Fibroblast of skin of scalp (primary cell): ENCODE results near the gene GBE1.
A peak's percentile ranks its signal among the peaks of the same experiment; 100 is the strongest.

Source experiments
- DNase-seq: peaks from one replicate; pipeline ENCODE4 v3.0.0-alpha.2; 2013

GBE1 gene

DNA sequence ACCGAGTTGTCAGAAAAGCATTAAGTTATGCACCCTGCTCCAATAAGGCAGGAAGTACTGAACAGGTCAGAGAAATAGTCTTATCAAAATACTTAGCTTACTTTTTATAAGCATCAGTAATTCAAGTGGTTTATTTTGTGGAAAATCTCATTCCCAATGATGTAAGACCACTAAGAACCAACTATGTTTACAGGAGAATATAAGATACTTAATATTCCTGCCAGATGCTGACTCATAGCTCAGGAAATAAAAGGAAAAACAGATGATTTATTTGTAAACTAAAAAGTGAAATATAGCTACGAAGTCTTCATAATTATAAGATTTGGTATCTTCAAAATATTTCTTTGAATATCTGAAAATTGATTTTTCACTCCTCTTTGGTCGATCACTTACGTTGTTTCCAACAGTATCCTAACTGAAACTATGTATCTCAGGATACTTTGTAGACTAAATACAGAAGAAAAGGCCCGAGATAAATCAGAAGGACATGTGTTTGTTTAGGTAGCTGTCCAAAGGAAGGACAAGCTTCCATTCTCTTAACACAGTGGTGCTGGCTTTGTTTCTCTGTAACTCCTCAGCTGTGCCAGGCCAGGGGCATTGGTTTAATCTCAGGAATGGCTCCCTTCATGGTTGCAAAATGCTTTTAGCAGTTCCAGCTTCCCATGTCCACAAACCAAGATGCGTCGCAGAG lies 295.8 kb downstream of the GBE1 start:
- DNase-seq, result no peak

DNA sequence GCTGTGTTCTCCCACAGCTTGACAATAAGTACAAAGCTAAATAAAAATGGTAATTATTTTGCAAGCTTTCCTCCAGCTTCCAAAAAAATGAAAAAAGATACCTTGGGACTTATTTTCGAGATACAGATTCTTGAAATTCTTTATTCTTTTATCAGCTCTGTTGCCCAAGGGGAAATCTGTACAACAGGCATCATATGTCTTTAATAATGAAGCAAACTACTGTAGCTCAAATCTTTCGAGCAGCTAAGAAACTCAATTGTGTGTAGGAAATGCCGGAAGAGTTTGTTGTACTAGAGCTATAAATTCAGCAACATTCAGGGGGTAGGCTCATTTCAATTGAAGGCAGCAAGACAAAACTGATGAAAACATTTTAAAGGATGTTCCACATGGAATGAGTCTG lies 297.7 kb downstream of the GBE1 start:
- DNase-seq, result no peak

DNA sequence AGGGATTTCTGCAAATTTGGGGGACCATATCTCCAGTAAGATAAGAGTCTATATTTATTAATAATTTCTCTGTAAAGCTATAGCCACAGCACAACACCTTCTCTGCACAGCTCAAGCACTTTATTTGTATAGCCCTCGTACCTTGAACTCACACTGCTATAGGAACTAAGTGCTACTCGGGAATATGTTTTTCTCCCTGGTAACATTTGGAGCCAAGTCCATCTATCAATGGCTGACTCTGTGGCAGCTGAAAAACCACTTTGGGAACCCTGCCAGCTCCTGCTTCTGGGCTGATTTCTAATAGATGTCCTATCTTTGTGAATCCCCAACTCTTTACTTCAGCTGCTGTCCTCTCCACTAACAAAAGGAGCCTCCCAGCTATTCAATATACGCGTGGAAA lies 298.5 kb downstream of the GBE1 start:
- no peak for DNase-seq

DNA sequence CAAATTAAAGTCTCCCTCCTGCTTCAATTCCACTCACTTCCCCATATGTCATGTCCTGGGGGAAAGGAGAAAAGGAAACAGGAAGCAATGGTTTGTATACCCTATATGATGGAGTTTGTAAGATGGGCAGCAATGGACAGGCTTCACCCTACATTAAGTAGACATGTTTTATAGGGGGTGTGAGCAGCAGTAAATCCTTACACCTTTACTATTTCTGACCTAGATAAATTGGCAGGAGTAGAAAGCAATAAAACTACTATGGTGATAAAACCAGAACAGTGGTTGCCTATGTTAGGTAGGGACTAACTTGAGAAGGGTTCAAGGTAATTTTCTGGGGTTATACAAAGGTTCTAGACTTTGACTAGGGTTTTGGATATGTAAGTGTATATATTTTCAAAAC lies 301.7 kb downstream of the GBE1 start:
- no peak for DNase-seq

DNA sequence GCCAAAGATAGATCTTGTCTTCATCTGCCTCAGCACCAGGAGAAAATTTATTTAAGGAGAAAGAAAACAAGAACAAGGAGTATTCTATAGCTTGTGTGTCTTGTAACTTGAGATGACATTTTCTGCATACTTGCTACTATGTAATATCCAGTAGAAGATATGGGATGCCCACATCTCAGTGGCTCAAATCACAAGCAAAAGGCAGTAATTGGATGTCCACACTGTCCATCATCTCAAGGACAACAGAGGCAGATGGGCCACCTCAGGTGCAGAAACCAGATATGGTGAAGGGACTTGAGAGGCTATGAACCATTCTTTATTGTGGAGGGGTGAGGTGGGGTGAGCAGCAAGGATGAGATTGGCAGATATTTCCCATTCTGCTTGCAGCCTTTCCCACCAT lies 309.0 kb downstream of the GBE1 start:
- DNase-seq, result peak; percentile 66

DNA sequence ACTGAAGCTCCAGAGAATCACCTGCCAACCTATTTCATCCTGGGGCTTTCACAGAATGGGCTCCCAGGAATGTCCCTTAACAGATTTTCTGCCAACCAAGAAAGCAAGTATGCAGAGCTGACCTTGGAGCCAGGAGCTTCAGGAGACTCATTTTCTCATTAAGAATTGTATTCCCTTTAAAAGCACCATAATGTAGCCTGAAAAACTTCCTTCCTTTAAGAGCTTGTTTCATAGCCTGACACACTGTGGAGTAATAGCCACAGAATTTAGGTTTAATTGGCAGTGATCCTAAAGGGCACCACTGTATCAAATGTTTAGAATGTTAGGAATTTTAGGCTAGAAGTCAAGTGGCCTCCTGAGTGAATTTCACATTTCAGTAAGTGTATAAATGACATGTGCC lies 309.8 kb downstream of the GBE1 start:
- DNase-seq, result peak; percentile 79

DNA sequence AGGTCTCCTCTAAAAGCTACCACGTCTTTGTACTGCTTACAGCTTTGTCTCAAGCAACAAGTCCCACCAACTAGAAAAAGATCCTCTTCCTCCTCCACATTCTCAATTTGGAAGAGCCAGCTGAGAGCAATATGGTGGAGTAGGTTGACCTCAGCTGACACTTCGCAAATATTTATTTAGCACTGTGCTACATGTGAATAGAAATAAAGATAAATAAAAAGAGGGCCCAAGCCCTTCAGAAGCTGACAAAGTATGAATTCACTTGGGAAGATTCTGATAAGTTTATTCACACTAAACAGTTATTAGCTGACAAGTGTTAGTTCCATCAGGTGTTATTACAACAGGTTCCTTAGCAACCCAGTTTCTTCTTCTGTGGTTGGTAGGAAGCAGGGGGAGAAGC lies 310.3 kb downstream of the GBE1 start:
- DNase-seq, result no peak

DNA sequence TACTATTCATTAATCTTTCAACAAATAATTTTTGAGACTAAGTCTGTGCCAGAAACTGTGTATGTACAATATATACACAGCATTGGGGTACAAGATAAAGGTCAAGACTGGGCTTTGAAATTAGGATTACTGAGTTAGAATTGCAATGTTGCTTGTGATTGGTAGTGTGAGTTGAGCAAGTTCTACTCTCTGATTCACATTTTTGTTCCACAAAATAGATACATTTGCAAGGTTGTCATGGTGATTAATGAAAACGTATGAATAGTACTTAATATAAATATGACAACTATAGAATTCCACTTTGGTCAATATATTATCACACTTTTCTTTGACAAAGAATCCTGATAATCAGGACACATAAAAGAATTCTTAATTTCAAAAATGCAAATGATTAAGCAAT lies 314.6 kb downstream of the GBE1 start:
- DNase-seq, result peak; percentile 12

DNA sequence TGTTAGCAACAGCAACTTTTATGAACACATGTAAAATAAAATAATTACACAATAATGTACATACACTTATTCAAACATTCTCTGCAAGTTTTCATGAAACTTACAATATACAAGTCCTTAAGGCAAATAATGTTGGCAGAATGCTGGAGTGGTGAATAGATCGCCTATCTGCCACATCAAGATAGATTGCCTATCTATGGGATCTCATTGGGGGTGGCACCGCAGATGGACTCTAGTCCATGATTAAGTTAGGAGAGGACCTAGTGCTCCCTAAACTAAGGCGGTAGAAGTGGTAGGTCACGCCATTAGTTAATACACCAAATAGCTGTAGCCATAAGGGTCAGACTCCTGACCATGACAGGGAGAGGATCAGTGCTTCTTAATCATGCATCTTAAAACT lies 315.7 kb downstream of the GBE1 start:
- no peak for DNase-seq

DNA sequence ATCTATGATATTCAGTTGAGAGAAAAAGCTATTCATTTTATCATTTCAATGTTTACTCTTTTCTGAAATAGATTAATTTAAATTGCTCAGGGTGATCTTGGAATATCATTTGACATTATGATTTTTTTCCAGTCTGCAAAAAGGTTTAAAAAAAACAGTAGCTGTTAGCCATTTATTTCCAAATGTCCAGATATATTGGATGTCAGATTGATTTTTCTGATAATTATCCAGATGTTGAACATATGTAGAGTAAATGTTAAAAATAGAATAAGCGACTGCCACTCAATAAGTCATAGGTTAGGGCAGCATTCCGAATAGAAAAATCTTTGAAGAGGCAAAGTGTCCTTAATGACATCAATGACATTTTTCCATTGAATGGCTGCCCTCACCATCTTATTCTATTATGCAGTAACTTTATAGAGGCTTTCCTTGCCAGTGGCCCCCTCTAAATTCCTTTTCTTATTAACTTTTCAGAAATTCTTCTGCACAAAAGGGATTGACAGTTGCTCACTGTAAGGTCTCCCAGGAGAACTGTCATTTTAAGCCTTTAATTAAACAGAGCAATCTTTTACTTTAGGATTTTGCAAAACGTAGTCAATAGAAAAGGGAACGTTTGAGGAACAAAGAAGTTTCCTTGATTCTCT lies 316.5 kb downstream of the GBE1 start:
- no peak for DNase-seq

DNA sequence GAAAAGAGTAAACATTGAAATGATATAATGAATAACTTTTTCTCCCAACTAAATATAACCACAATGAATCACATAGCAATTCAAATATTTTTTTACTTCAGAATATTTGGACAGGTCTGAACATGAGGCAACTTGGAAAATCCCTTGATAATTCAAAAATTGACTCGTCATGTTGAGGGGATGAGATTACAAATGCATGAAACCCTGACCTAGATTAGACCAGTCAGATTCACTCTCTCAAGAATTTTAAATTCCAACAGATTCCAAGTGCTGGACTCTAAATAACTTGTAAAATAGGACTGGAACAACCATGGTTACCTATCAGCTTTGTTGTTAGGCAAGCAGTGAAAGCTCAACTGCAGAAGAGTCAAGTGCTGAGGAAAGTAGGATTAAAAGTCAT lies 317.5 kb downstream of the GBE1 start:
- peak; percentile 81 for DNase-seq

DNA sequence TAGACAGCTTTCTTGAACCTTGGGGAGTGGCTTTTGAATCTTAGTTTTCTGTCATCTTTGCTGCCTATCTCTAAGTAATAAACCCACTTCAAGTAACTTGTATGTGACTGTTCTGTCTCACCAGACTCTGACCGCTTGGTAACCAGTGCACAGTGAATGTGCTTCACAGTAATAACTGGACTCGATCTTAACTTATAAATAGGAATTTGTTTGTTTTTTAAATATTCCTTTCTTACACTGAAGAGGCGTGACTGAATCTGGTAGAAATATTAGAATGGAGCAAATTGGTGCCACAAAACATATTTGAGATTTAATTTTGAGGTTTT lies 318.0 kb downstream of the GBE1 start:
- DNase-seq, result no peak

DNA sequence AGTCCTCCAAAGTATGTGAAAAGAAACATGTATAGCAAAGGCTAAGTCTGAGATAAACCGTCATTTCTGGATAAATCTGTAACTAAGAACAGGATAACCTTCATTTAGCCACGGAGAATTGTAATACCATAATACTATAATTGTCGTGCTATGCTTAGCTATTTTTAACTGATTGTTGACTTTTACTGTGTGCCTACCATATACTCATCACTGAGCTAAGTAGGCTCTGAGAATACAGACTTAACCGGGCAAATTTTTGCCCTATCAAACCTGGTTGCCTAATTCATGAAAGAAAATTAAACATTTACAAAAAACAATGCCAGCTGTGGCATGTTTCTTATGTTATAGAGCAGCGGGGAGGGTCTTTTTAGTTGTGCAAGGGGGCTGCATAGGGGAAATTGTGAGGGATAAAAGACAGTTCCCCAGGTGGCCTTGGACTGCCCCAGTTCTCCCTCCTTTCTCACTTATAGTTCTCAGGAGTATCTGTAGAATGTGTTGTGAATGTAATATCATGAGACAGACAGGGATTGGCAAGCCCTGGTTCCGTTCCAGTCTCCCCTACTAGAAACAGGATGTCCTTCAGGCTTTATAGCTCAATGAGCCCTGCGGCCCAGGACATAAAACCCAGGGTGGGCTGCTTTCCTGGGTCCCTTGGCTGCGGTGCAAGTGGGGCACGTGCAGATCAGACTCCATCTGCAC lies 318.5 kb downstream of the GBE1 start:
- DNase-seq, result no peak

DNA sequence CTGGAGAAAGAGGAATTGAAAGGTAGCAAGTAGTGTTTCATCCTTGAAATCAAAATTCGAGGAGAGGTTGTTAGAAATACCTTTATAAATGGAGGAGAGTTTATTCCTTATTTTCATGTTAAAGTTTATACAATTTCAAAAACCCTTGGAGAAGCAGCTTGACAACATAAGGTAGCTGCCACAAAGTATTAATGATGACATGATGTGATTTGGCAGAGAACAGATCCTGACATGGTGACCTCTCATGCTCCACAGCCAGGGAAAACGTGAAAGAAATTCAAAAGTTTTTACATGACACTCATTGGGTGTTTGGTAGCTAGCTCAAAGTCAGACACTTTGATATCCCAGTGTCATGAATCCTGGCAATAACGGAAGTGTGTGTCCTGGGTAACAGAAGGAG lies 320.8 kb downstream of the GBE1 start:
- no peak for DNase-seq
